Measurements from ENCODE around the gene PPAT.
A peak's percentile ranks its signal among the peaks of the same experiment; 100 is the strongest.
"Not testable (repeated sequence)": the region's sequence is repeated elsewhere in the genome, so short reads cannot be mapped to it uniquely, and the experiment has no call there.

Gene PPAT

GRCh38 chr4:56435140-56435926, at the start of gene PPAT:
Gene PPAT (minus strand): TSS chr4:56435615. CDS start chr4:56435477, 138 bp downstream.
- peak; percentile 97 for DNase-seq

GRCh38 chr4:56480691-56481090, 45.3 kb upstream of the PPAT start:
- no peak for DNase-seq

- DNase-seq, result no peak
Observed at GRCh38 chr4:56477192-56477702, 41.8 kb upstream of the PPAT start.

- DNase-seq, result no peak
Observed at GRCh38 chr4:56475917-56476316, 40.5 kb upstream of the PPAT start.

GRCh38 chr4:56469489-56470210, 34.2 kb upstream of the PPAT start:
- no peak for DNase-seq

- no peak for DNase-seq
Observed at GRCh38 chr4:56468097-56468422, 32.6 kb upstream of the PPAT start.

- DNase-seq, result peak; percentile 82
Observed at GRCh38 chr4:56467284-56468096, 32.1 kb upstream of the PPAT start, which contains the start of gene SRP72. Gene SRP72 (plus strand): TSS chr4:56467617. CDS start chr4:56467636, 19 bp downstream.

GRCh38 chr4:56466910-56467283, 31.5 kb upstream of the PPAT start:
- no peak for DNase-seq

GRCh38 chr4:56466296-56466761, 30.9 kb upstream of the PPAT start:
- DNase-seq, result not testable (repeated sequence)

- DNase-seq, result no peak
Observed at GRCh38 chr4:56465599-56466295, 30.3 kb upstream of the PPAT start.

- no peak for DNase-seq
Observed at GRCh38 chr4:56464581-56464980, 29.2 kb upstream of the PPAT start.

GRCh38 chr4:56463711-56464110, 28.3 kb upstream of the PPAT start:
- no peak for DNase-seq

GRCh38 chr4:56462157-56462556, 26.7 kb upstream of the PPAT start:
- no peak for DNase-seq

- no peak for DNase-seq
Observed at GRCh38 chr4:56460085-56460484, 24.7 kb upstream of the PPAT start.

- no peak for DNase-seq
Observed at GRCh38 chr4:56450342-56450741, 14.9 kb upstream of the PPAT start.

GRCh38 chr4:56449475-56449874, 14.1 kb upstream of the PPAT start:
- DNase-seq, result not testable (repeated sequence)

GRCh38 chr4:56448301-56448700, 12.9 kb upstream of the PPAT start:
- DNase-seq, result no peak

GRCh38 chr4:56445699-56446098, 10.3 kb upstream of the PPAT start:
- no peak for DNase-seq

GRCh38 chr4:56444719-56445118, 9.3 kb upstream of the PPAT start:
- DNase-seq, result no peak

- no peak for DNase-seq
Observed at GRCh38 chr4:56440983-56441382, 5.6 kb upstream of the PPAT start.

GRCh38 chr4:56438766-56439165, 3.4 kb upstream of the PPAT start:
- DNase-seq, result no peak

- peak; percentile 23 for DNase-seq
Observed at GRCh38 chr4:56434599-56435139, 746 bp downstream of the PPAT start.
